ENCODE measurements around the gene ORAI3.

The ORAI3 gene

GRCh38 chr16:30903596-30903995, 45.3 kb upstream of the ORAI3 start:
- H3K4me3 ChIP-seq (replicated peaks; ENCODE audit: low read depth, low read length) = no peak overlapping the region
- peak; percentile 61 for DNase-seq (ENCODE audit: low read depth)
- no peak for TF ChIP-seq CTCF (IDR thresholded peaks at IDR 0.05; ENCODE audit: low read length, missing control alignments)

GRCh38 chr16:30904114-30904780, 44.6 kb upstream of the ORAI3 start:
- no peak for DNase-seq (ENCODE audit: low read depth)
- H3K4me3 ChIP-seq (replicated peaks; ENCODE audit: low read depth, low read length) = no peak overlapping the region
- TF ChIP-seq CTCF (IDR thresholded peaks at IDR 0.05; ENCODE audit: low read length, missing control alignments) = no peak

- DNase-seq (ENCODE audit: low read depth) = no peak
- H3K4me3 ChIP-seq (replicated peaks; ENCODE audit: low read depth, low read length) = no peak overlapping the region
- TF ChIP-seq CTCF (IDR thresholded peaks at IDR 0.05; ENCODE audit: low read length, missing control alignments) = no peak
Measured at GRCh38 chr16:30907064-30907463, 41.8 kb upstream of the ORAI3 start.

GRCh38 chr16:30910427-30911029, 38.3 kb upstream of the ORAI3 start:
- H3K4me3 ChIP-seq (replicated peaks; ENCODE audit: low read depth, low read length) = no peak overlapping the region
- DNase-seq (ENCODE audit: low read depth) = no peak
- no peak for TF ChIP-seq CTCF (IDR thresholded peaks at IDR 0.05; ENCODE audit: low read length, missing control alignments)

- TF ChIP-seq CTCF (IDR thresholded peaks at IDR 0.05; ENCODE audit: low read length, missing control alignments) = no peak
- DNase-seq (ENCODE audit: low read depth) = no peak
- no peak overlapping the region for H3K4me3 ChIP-seq (replicated peaks; ENCODE audit: low read depth, low read length)
Measured at GRCh38 chr16:30912794-30913412, 36.0 kb upstream of the ORAI3 start.

GRCh38 chr16:30914830-30915229, 34.0 kb upstream of the ORAI3 start:
- no peak for TF ChIP-seq CTCF (IDR thresholded peaks at IDR 0.05; ENCODE audit: low read length, missing control alignments)
- DNase-seq (ENCODE audit: low read depth) = no peak

More at GRCh38 chr16:30914830-30915229, 34.0 kb upstream of the ORAI3 start:
- H3K4me3 ChIP-seq (replicated peaks; ENCODE audit: low read depth, low read length) = no peak overlapping the region
